Amniotic epithelial cell (primary cell): Measurements from ENCODE around the gene NDST3.
"Not testable (repeated sequence)": the region's sequence is repeated elsewhere in the genome, so short reads cannot be mapped to it uniquely, and the experiment has no call there.

Experiments
- DNase-seq: peaks from one replicate; pipeline ENCODE4 v3.0.0-alpha.2; 2010; ENCODE audit warnings: low read depth

Gene NDST3

GRCh38 chr4:118177126-118177525 lies 142.8 kb downstream of the NDST3 start:
- DNase-seq, result peak; percentile 12

GRCh38 chr4:118180776-118181175 lies 146.5 kb downstream of the NDST3 start:
- no peak for DNase-seq

GRCh38 chr4:118190903-118191302 lies 156.6 kb downstream of the NDST3 start:
- DNase-seq, result no peak

- no peak for DNase-seq
Measured at GRCh38 chr4:118193421-118193820, 159.1 kb downstream of the NDST3 start.

GRCh38 chr4:118206627-118207026 lies 172.3 kb downstream of the NDST3 start:
- peak; percentile 19 for DNase-seq

- no peak for DNase-seq
Measured at GRCh38 chr4:118213101-118213500, 178.8 kb downstream of the NDST3 start.

GRCh38 chr4:118215826-118216225 lies 181.5 kb downstream of the NDST3 start:
- DNase-seq, result no peak

- peak; percentile 37 for DNase-seq
Measured at GRCh38 chr4:118221227-118221800, 187.0 kb downstream of the NDST3 start.

- DNase-seq, result peak; percentile 71
Measured at GRCh38 chr4:118224243-118224829, 190.1 kb downstream of the NDST3 start.

- DNase-seq, result no peak
Measured at GRCh38 chr4:118225511-118225910, 191.2 kb downstream of the NDST3 start.

- DNase-seq, result no peak
Measured at GRCh38 chr4:118226311-118227010, 192.2 kb downstream of the NDST3 start.

- no peak for DNase-seq
Measured at GRCh38 chr4:118235566-118236120, 201.4 kb downstream of the NDST3 start.

- DNase-seq, result no peak
Measured at GRCh38 chr4:118237531-118237930, 203.2 kb downstream of the NDST3 start.

GRCh38 chr4:118249890-118250289 lies 215.6 kb downstream of the NDST3 start:
- no peak for DNase-seq

GRCh38 chr4:118254368-118254767 lies 220.1 kb downstream of the NDST3 start:
- no peak for DNase-seq

GRCh38 chr4:118259111-118259510 lies 224.8 kb downstream of the NDST3 start:
- DNase-seq, result no peak

- DNase-seq, result no peak
Measured at GRCh38 chr4:118260309-118260708, 226.0 kb downstream of the NDST3 start.

GRCh38 chr4:118264096-118264495 lies 229.8 kb downstream of the NDST3 start:
- DNase-seq, result no peak

GRCh38 chr4:118265312-118266144 lies 231.2 kb downstream of the NDST3 start:
- DNase-seq, result no peak

GRCh38 chr4:118266145-118266496 lies 231.8 kb downstream of the NDST3 start:
- not testable (repeated sequence) for DNase-seq

GRCh38 chr4:118268780-118269179 lies 234.5 kb downstream of the NDST3 start:
- DNase-seq, result no peak

GRCh38 chr4:118270492-118270891 lies 236.2 kb downstream of the NDST3 start:
- DNase-seq, result peak; percentile 63
